ENCODE results near the gene ARPC1A. TPM values are rescaled to one million over a fixed set of nuclear protein-coding genes. Genes with fewer than 3 reads are reported as not detected.

ARPC1A gene
- total RNA-seq, 6 experiments from 2014 or later: 50.0 to 78.0 (median 63.4) TPM

DNA sequence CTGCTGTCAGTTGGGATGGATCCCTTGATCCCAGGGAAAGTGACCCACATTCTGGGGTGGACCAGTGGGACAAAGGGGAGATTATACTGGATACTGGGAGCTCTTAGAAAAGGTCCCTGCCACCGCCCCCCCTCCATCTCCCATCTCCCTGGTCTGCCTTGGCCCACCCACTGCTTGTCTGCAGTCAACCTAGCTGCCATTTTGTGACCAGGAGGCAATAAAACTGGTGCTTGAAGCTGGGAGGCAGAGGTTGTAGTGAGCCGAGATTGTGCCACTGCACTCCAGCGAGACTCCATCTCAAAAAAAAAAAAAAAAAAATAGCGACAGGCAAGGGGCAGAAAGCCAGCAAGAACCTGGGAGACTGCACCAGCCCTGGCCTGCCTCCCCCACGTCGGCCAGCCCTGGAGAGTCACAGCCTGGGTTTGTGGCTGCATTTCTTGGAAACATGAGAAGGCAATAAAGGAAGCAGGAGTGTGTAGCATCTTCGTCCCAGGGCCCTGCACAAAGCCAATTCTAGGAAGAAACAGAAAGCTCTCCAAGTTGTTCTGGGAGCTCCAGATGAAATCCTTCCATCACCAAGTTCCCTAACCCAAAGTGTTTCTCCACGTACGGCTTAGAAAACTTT lies 44.2 kb downstream of the ARPC1A start:
- DNase-seq (no peak), ATAC-seq (no peak)
- no peak overlapping the region for H3K4me3 ChIP-seq
- no peaks in the 10 kb centered on the region for H3K27me3 ChIP-seq
- H3K27ac ChIP-seq: no peak overlapping the region
- no peaks in the 10 kb centered on the region for H3K9me3 ChIP-seq
- 55% methylated on average over 6 of the region's 9 CpGs for WGBS (ENCODE audit: insufficient coverage, low coverage, low lambda C conversion rate, missing lambda C conversion rate)
- intact Hi-C loops (cut with DNase I): no loop called here
- H3K36me3 ChIP-seq: peaks cover 0 to 22% (median 6%) of the 10 kb centered on the region in 4 donors
- TF ChIP-seq POLR2A (IDR thresholded peaks at IDR 0.05): no peak
- TF ChIP-seq, protein P1, sequence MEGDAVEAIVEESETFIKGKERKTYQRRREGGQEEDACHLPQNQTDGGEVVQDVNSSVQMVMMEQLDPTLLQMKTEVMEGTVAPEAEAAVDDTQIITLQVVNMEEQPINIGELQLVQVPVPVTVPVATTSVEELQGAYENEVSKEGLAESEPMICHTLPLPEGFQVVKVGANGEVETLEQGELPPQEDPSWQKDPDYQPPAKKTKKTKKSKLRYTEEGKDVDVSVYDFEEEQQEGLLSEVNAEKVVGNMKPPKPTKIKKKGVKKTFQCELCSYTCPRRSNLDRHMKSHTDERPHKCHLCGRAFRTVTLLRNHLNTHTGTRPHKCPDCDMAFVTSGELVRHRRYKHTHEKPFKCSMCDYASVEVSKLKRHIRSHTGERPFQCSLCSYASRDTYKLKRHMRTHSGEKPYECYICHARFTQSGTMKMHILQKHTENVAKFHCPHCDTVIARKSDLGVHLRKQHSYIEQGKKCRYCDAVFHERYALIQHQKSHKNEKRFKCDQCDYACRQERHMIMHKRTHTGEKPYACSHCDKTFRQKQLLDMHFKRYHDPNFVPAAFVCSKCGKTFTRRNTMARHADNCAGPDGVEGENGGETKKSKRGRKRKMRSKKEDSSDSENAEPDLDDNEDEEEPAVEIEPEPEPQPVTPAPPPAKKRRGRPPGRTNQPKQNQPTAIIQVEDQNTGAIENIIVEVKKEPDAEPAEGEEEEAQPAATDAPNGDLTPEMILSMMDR (IDR thresholded peaks at IDR 0.05): no peak
- H3K4me1 ChIP-seq: peaks cover 0 to 14% (median 0%) of the 10 kb centered on the region in 4 donors

DNA sequence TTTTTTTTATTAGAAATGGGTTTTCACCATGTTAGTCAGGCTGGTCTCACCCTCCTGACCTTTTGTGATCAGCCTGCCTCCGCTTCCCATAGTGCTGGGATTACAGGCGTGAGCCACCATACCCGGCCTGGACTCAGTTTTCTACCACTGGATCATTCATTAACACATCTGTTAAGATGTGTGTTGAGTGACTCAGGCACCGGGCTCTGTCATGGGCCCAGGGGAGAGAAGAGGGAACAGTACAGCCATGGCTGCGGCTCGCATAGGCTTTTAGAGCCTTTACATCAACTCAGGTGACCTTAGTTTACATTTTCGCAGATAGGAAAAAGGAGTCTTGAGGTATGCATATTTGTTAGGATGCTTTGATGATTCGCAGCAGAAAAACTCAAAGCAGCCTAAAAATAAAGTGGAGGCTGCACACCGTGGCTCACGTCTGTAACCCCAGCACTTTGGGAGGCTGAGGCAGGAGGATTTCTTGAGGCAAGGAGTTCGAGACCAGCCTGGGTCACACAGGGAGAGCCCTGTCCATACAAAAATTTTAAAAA lies 45.8 kb downstream of the ARPC1A start:
- H3K9me3 ChIP-seq: no peaks in the 10 kb centered on the region
- H3K36me3 ChIP-seq: peaks cover 0 to 9% (median 0%) of the 10 kb centered on the region in 4 donors
- ATAC-seq (no peak), DNase-seq (no peak)
- no peak overlapping the region for H3K27ac ChIP-seq
- H3K27me3 ChIP-seq: no peaks in the 10 kb centered on the region
- H3K4me1 ChIP-seq: peaks cover 0 to 23% (median 2%) of the 10 kb centered on the region in 4 donors
- no peak for TF ChIP-seq POLR2A (IDR thresholded peaks at IDR 0.05)
- intact Hi-C loops (cut with DNase I): no loop called here
- WGBS (ENCODE audit: insufficient coverage, low coverage, low lambda C conversion rate, missing lambda C conversion rate): 89% methylated on average over 7 of the region's 11 CpGs
- no peak overlapping the region for H3K4me3 ChIP-seq

DNA sequence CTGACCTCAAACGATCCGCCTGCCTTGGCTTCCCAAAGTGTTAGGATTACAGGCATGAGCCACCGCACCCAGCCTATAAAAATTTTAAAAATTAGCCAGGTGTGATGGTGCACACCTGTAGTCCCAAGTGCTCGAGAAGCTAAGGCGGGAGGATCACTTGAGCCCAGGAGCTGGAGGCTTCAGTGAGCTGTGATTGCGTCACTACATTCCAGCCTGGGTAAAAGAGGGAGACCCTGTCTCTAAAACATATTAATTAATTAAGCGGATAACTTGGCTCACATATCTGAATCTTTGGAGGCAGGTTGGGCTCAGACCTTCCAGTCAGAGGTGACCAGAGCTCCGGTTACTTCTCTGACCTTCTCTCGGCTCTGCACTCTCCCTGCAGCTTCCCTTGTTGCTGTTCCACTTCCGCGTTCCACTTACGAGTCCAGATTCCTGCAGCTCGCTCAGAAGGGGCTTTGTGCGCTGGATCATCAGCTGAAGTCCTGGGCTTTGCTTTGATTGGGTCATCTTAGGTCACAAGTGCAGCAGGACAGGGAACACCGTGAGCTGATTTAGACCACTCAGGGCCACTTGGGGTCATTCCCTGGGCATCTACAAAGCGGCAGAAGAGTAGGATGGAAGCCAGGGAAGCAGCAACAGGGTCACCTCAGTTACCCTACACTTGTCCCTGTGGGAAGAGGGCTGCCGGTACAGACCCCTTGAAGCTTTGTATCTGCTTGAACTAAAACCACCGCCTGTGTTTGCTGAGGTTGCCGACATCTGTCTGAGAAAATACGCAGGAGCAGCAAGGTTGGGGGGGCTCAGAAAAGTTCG lies 46.8 kb downstream of the ARPC1A start:
- Histone ChIP-seq H3K36me3 (no peaks in the 10 kb centered on the region), H3K27me3 (no peaks in the 10 kb centered on the region), H3K27ac (peak overlapping the region in 1 of 3 donors; percentile 7), H3K9me3 (no peaks in the 10 kb centered on the region), H3K4me3 (no peak overlapping the region), H3K4me1 (peaks cover 0 to 23% (median 2%) of the 10 kb centered on the region in 4 donors)
- WGBS (ENCODE audit: insufficient coverage, low coverage, low lambda C conversion rate, missing lambda C conversion rate): 25% methylated on average over 14 of the region's 21 CpGs
- intact Hi-C loops (cut with DNase I): no loop called here
- ATAC-seq (peak in 2 of 4 donors; percentile 2 to 21), DNase-seq (no peak)
- no peak for TF ChIP-seq POLR2A (IDR thresholded peaks at IDR 0.05)
- TF ChIP-seq, protein P1 (IDR thresholded peaks at IDR 0.05): no peak

DNA sequence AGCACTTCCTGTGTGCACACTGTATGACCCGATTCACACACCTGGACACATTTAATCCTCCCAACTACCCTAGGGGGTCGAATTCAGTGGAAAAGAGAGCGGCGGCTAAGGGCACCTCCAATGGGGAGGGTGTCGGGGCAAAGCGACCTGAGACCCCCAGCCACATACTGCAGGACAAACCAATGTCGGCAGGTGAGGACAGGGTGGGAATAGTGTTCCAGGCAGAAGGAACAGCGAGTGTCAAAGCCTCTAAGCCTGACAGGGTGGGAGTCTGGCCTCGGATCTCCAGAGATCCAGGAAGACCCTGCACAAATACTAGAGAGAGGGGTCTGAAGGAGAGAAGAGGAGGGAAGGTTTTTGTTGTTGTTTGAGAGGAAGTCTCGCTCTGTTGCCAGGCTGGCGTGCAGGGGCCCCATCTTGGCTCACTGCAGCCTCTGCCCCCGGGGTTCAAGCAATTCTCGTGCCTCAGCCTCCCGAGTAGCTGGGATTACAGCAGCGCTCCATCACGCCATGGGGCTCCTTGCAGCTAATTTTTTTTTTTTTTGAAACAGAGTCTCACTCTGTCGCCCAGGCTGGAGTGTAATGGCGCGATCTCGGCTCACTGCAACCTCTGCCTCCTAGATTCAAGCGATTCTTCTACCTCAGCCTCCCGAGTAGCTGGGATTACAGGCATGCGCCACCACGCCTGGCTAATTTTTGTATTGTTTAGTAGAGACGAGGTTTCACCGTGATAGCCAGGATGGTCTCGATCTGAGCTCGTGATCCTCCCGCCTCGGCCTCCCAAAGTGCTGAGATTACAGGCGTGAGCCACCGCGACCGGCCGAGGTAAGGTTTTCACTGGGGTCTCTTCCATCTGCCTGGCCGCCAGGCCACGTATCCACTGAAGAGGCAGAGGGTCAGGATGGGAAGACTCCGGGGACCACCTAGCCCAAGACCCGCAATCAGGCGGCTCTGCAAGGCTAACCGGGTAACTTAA lies 47.7 kb downstream of the ARPC1A start:
- H3K9me3 ChIP-seq: no peaks in the 10 kb centered on the region
- peak overlapping the region; percentile 80 to 86 (median 82) for H3K4me3 ChIP-seq
- intact Hi-C loops (cut with DNase I): no loop called here

More for the DNA sequence above, 47.7 kb downstream of the ARPC1A start:
- no peak for DNase-seq
- TF ChIP-seq, protein P1 (IDR thresholded peaks at IDR 0.05): no peak
- no peak for TF ChIP-seq POLR2A (IDR thresholded peaks at IDR 0.05)
- no peaks in the 10 kb centered on the region for H3K36me3 ChIP-seq
- no peak for ATAC-seq
- peak overlapping the region in 2 of 3 donors; percentile 72 to 89 for H3K27ac ChIP-seq
- no peaks in the 10 kb centered on the region for H3K27me3 ChIP-seq
- peaks cover 0 to 23% (median 2%) of the 10 kb centered on the region in 4 donors for H3K4me1 ChIP-seq
- WGBS (ENCODE audit: insufficient coverage, low coverage, low lambda C conversion rate, missing lambda C conversion rate): 85% methylated on average over 20 of the region's 41 CpGs

Data from right lobe of liver (tissue), 6 donors.